Measurements from ENCODE around the gene UNC13D. TPM values are rescaled to one million over a fixed set of nuclear protein-coding genes. Genes with fewer than 3 reads are reported as not detected.

Gene UNC13D
- total RNA-seq, 2 experiments from 2014 or later, result 161 to 182 TPM

- Mint-ChIP-seq H3K4me1 (peaks cover 39% of the 10 kb centered on the region), H3K4me3 (peak overlapping the region; percentile 2), H3K27ac (no peak overlapping the region), H3K36me3 (ENCODE audit: low read depth) (peaks cover 10% of the 10 kb centered on the region), H3K27me3 (no peaks in the 10 kb centered on the region), H3K9me3 (no peaks in the 10 kb centered on the region)
- ChIA-PET CTCF (interaction anchor here (1.4 to 4.3 kb wide), 2 partner anchors 7 to 19 kb away, joined by 4 to 22 read pairs; no protein-coding TSS in a partner anchor), POLR2A (no interaction called here)
- DNase-seq, result no peak
Measured at GRCh38 chr17:75880266-75880665, 36.1 kb upstream of the UNC13D start.

- Mint-ChIP-seq H3K9me3 (no peaks in the 10 kb centered on the region), H3K4me1 (peaks cover 51% of the 10 kb centered on the region), H3K27me3 (no peaks in the 10 kb centered on the region), H3K36me3 (ENCODE audit: low read depth) (peaks cover 18% of the 10 kb centered on the region), H3K4me3 (peak within 1 kb of the TSS; percentile 99), H3K27ac (peak within 1 kb of the TSS; percentile 99)
- peak; percentile 39 for DNase-seq
- ChIA-PET CTCF (interaction anchor here (0.6 to 4.3 kb wide), 22 partner anchors 9 to 185 kb away, joined by 3 to 22 read pairs (median 5); partner anchors contain the start of genes GALK1, TRIM65, UNC13D and WBP2), POLR2A (interaction anchor here (0.8 kb wide), 1 partner anchor 9 kb away, joined by 3 read pairs; no protein-coding TSS in a partner anchor)
Measured at GRCh38 chr17:75878174-75878998, 34.2 kb upstream of the UNC13D start, which contains the start of gene TRIM47. TRIM47 (minus strand) TSS chr17:75878581; CDS start chr17:75878548, 33 bp downstream.

DNA sequence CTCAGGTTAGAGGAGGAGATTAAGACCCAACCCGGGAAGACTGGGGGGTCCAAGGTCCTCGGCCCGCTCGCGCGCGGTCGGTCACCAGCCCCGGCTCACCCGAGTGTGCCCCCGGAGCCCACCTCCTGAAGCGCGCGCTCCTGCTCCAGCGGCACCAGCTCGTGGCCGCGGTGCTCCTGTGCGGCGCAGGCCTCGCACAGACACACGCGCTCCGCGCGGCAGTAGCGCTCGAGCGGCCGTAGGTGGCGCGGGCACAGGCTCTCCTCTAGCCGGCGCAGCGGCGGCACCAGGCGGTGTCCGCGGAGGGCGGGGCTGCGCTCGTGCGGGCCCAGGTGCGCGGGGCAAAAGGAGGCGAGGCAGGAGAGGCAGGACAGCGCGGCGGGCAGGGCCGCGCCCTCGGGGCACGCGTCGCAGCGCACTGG lies 33.6 kb upstream of the UNC13D start:
- Mint-ChIP-seq H3K27me3 (no peaks in the 10 kb centered on the region), H3K36me3 (ENCODE audit: low read depth) (peaks cover 18% of the 10 kb centered on the region), H3K9me3 (no peaks in the 10 kb centered on the region), H3K4me3 (peak overlapping the region; percentile 99), H3K27ac (peak overlapping the region; percentile 99), H3K4me1 (peaks cover 57% of the 10 kb centered on the region)
- DNase-seq, result peak; percentile 80
- POLR2A ChIA-PET, result no interaction called here
- CTCF ChIA-PET, result interaction anchor here (0.6 to 4.3 kb wide), 21 partner anchors 10 to 393 kb away, joined by 3 to 22 read pairs (median 5); partner anchors contain the start of genes GALK1, TRIM65, UNC13D and WBP2

- POLR2A ChIA-PET, result no interaction called here
- CTCF ChIA-PET, result interaction anchor here (0.6 to 4.3 kb wide), 19 partner anchors 9 to 393 kb away, joined by 3 to 22 read pairs (median 6); partner anchors contain the start of genes GALK1, TRIM65 and WBP2
- H3K4me3 Mint-ChIP-seq, result peak overlapping the region; percentile 99
- H3K4me1 Mint-ChIP-seq, result peaks cover 58% of the 10 kb centered on the region
- no peaks in the 10 kb centered on the region for H3K9me3 Mint-ChIP-seq
- peak; percentile 50 for DNase-seq
- H3K27me3 Mint-ChIP-seq, result no peaks in the 10 kb centered on the region
- H3K27ac Mint-ChIP-seq, result peak overlapping the region; percentile 99
- H3K36me3 Mint-ChIP-seq (ENCODE audit: low read depth), result peaks cover 18% of the 10 kb centered on the region
Measured at GRCh38 chr17:75876938-75877751, 32.9 kb upstream of the UNC13D start.

DNA sequence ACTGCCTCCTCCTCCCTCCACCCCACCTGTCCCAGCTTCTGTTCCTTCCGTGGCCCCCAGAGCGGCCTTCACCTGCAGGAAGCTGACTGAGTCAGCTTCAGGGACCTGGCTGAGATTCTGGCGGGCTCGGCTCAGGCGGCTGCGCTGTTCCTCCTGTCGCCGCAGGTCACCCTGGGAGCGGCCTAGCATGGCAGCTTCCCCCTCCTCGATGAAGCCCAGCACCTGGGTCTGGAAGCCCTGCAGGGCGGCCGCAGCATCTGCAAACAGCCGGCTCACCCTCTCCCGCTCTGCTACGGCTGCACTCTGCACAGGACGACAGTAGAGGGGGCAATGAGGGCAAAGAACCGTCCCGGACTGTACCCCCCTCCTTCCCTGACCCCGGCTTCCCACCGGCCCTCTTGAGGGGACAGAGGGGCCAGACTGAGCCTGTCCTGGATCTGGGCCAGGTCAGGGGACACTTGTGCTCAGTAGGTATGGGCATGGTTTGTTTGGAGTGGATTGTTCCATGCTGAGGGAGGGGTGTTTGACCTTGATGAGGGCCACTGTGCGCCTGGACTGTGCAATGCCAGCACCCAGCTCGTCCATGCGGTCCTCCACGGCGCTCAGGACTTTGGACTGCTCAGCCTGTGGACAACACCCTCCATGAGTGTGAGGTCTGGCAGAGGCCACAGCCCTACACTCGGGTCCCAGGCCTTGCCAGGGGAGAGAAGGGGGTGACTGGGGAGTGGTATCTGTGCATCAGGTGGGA lies 32.2 kb upstream of the UNC13D start:
- Mint-ChIP-seq H3K9me3 (no peaks in the 10 kb centered on the region), H3K27me3 (no peaks in the 10 kb centered on the region), H3K27ac (peak overlapping the region; percentile 99), H3K4me1 (peaks cover 50% of the 10 kb centered on the region), H3K36me3 (ENCODE audit: low read depth) (peaks cover 18% of the 10 kb centered on the region), H3K4me3 (peak overlapping the region; percentile 99)
- DNase-seq, result peak; percentile 86
- ChIA-PET CTCF (interaction anchor here (0.6 to 4.3 kb wide), 23 partner anchors 9 to 288 kb away, joined by 3 to 22 read pairs (median 4); partner anchors contain the start of genes GALK1, MRPL38, TRIM65 and WBP2), POLR2A (interaction anchor here (0.7 to 0.8 kb wide), 3 partner anchors 21 to 193 kb away, joined by 4 to 6 read pairs (median 4); partner anchors contain the start of gene WBP2)

- Mint-ChIP-seq H3K4me1 (peaks cover 49% of the 10 kb centered on the region), H3K36me3 (ENCODE audit: low read depth) (peaks cover 18% of the 10 kb centered on the region), H3K4me3 (peak overlapping the region; percentile 99), H3K27me3 (no peaks in the 10 kb centered on the region), H3K27ac (peak overlapping the region; percentile 99), H3K9me3 (no peaks in the 10 kb centered on the region)
- CTCF ChIA-PET, result interaction anchor here (0.6 to 4.0 kb wide), 19 partner anchors 9 to 287 kb away, joined by 3 to 14 read pairs (median 4); partner anchors contain the start of genes GALK1, MRPL38 and TRIM65
- POLR2A ChIA-PET, result interaction anchor here (0.7 to 0.8 kb wide), 3 partner anchors 21 to 193 kb away, joined by 4 to 6 read pairs (median 4); partner anchors contain the start of gene WBP2
- no peak for DNase-seq
Measured at GRCh38 chr17:75875940-75876189, 31.7 kb upstream of the UNC13D start.

DNA sequence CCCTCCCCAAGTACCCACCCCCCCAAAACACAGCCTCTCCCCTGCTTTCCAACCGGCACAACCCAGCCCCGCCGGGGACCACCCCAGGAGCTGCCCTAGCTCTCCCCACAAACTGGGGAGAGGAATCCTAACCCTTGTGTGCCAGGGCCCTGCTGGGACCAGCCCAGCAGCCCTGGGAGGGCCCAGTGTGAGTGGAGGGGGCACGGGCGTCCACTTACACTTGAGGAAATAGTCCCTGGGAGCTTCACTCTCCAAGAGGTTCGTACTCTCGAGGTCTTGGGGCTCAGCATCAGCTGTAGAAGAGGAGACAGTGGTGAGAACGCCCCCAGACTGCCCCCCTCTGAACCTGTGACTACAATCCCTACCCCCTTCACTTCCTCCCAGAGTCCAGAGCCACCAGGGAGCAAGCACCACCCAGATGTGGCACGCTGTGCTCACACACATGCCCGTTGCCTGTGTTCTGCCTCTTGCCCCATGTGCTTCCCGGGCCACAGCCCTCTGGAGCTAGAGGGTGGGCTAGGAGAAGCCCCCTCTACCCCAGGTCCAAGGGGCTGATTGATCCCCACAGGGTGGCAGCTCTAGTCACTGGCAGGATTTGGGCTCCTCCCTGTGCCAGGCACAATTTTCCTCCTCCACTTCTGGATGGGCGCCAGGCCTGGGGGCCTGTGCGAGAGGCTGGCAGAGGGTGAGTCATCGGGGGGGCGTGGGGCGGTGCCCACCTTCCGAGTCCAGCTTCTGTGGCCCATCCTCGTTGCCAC lies 31.2 kb upstream of the UNC13D start:
- Mint-ChIP-seq H3K4me1 (peaks cover 51% of the 10 kb centered on the region), H3K4me3 (peak overlapping the region; percentile 99), H3K9me3 (no peaks in the 10 kb centered on the region), H3K27ac (peak overlapping the region; percentile 99), H3K27me3 (no peaks in the 10 kb centered on the region), H3K36me3 (ENCODE audit: low read depth) (peaks cover 18% of the 10 kb centered on the region)
- ChIA-PET CTCF (interaction anchor here (0.6 to 4.0 kb wide), 19 partner anchors 8 to 287 kb away, joined by 3 to 14 read pairs (median 4); partner anchors contain the start of genes GALK1, MRPL38 and TRIM65), POLR2A (interaction anchor here (0.7 to 0.8 kb wide), 3 partner anchors 20 to 192 kb away, joined by 4 to 6 read pairs (median 4); partner anchors contain the start of gene WBP2)
- DNase-seq, result no peak

DNA sequence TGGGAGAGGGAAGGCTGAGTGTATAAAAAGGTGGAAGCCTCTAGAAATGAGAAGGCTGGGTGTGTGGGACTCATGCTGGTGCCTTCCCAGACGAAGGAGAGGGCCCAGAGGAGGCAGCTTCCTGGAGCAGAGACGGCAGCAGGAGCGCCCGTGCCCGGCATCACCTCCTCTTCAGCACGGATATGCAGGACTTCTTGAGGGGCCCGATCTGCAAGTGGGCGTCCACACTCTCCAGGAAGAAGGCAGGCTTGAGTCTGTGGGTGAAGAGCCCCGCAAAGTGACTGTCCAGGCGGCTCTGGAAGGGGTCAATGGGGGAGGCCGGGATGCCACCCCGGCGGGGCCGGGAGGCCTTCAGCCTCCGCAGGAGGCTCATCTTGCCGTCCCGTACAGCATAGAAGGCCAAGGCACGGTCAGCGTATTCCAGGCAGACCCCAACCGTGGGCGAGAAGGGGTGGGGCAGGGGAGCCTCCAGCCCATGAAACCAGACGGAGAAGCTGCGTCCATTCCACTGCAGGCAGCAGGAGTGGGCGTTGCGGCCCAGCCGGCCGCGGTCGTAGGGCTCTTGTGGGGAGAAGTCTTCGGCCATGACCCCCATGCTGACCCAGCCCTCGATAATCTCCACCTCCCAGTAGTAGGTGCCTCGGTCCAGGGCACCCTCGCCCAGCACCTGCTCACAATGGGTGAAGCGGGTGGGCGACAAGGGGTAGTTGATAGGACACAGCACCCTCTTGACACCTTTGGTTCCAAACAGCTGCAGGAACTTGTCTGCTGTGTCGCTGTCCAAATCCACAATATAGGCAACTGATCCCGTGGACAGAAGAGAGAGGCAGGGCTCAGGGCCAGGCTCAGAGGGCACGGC lies 30.3 kb upstream of the UNC13D start:
- no peak for DNase-seq
- peaks cover 46% of the 10 kb centered on the region for H3K4me1 Mint-ChIP-seq
- no peak overlapping the region for H3K4me3 Mint-ChIP-seq

GRCh38 chr17:75873587-75874322 lies 29.6 kb upstream of the UNC13D start:
- ChIA-PET POLR2A (no interaction called here), CTCF (interaction anchor here (0.6 to 2.4 kb wide), 11 partner anchors 9 to 238 kb away, joined by 3 to 15 read pairs (median 3); no protein-coding TSS in a partner anchor)
- Mint-ChIP-seq H3K4me3 (no peak overlapping the region), H3K9me3 (no peaks in the 10 kb centered on the region), H3K27me3 (no peaks in the 10 kb centered on the region), H3K27ac (peak overlapping the region; percentile 97), H3K4me1 (peaks cover 40% of the 10 kb centered on the region), H3K36me3 (ENCODE audit: low read depth) (peaks cover 18% of the 10 kb centered on the region)
- DNase-seq, result no peak

More for the DNA sequence above, 30.3 kb upstream of the UNC13D start:
- H3K27ac Mint-ChIP-seq, result peak overlapping the region; percentile 99
- ChIA-PET POLR2A (no interaction called here), CTCF (interaction anchor here (0.6 to 4.0 kb wide), 12 partner anchors 8 to 247 kb away, joined by 3 to 15 read pairs (median 4); partner anchors contain the start of genes MRPL38 and TRIM65)
- H3K9me3 Mint-ChIP-seq, result no peaks in the 10 kb centered on the region
- peaks cover 18% of the 10 kb centered on the region for H3K36me3 Mint-ChIP-seq (ENCODE audit: low read depth)
- H3K27me3 Mint-ChIP-seq, result no peaks in the 10 kb centered on the region

All from activated CD4-positive, alpha-beta T cell treated with anti-CD3 and anti-CD28 coated beads, Interleukin-2, amount 10 ng/mL, durations not matched to agents 7 days and 5 days (primary cell).